HG02798 (cell line): ENCODE results near the gene MED25.

ENCODE experiments used
- ATAC-seq: cut with Tn5 transposase; IDR thresholded peaks from one replicate; pipeline ENCODE4 v1.9.1; 2021; ENCODE audit warnings: mild to moderate bottlenecking; ENCODE audit not compliant: unreplicated experiment, poor library complexity

MED25 gene

DNA sequence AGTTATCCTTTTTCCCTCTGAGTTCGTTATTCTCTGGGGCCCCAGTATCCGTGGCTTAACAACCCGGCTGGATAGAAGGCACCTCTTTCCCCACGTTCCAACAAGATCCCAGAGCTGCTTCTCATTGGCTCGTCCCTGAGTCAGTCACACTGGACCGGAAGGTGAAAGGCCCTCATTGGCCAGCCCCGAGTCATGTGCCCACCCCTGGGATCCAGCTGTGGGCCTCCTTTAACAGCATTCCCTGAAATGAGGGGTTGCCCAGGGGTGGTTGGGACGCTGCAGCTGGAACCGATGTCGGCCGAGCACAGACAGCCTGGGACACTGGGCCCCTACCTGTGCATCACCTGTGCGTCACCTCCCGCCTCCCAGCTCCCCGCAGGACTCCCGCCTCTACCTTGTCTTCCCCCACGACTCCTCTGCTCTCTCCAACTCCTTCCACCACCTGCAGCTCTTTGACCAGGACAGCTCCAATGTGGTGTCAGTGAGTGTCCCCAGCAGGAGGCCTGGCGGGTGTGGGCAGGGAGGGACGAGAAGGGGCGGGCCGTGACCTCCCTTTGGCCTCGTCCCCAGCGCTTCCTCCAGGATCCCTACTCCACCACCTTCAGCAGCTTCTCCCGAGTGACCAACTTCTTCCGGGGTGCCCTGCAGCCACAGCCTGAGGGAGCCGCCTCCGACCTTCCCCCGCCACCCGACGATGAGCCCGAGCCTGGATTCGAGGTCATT is 63.7 kb downstream of the MED25 start:
- no peak for ATAC-seq

- ATAC-seq, result no peak
Measured at GRCh38 chr19:49882643-49883042, 64.6 kb downstream of the MED25 start.

DNA sequence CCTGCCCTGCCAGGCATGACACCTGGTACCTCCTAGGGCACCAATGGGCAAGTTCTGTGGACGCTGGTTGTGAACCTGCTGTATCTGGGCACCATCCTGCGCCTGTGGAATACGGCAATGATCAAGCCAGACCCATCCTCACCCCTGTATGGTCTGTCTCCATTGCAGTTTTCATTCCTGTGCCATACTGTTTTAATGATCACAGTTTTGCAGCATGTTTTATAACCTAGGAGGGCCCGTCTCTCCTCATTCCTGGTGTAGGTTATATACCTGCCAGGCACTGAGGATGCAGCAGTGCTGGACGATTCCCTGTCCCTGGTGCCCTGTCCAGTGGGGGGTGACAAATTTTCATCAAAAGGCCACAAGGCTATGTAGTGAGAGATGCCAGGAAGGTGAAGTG is 65.0 kb downstream of the MED25 start:
- ATAC-seq, result no peak

GRCh38 chr19:49884109-49884508 is 66.0 kb downstream of the MED25 start:
- ATAC-seq, result no peak

DNA sequence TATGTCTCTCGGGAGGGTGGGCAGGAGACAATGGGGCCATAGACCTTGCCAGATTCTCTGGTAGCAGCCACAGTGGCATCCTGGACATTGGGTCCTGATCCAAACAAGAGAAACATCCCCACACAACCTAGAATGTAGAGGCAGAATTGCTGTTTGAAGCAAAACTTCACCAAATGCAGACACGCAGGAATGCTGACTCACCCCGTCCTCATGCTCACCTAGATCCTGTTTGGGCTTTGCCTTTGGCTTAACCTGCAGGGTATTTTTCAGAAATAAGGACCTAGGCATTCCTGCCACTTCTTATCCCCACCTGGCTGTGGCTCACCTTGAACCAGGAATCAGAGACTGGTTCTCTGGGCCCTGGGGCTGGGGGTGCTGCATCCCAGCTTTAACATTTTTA is 66.7 kb downstream of the MED25 start:
- no peak for ATAC-seq
